Mucosa of gallbladder (tissue), 1 donor: ENCODE data around the gene ZNF408. TPM values are rescaled to one million over a fixed set of nuclear protein-coding genes. Genes with fewer than 3 reads are reported as not detected.

Experiments used
- DNase-seq: peaks from one replicate; pipeline ENCODE4 v3.0.0-alpha.2; 2020; ENCODE audit warnings: low spot score
- total RNA-seq: library from RNA; stranded (reverse); gene quantifications from one replicate; pipeline ENCODE4 v1.2.1, GENCODE V29; 2021
- donor health status: DM: no; HTN: no; CAD: no.

Gene ZNF408
- total RNA-seq, 1 donor from 2014 or later: 12.9 TPM

- no peak for DNase-seq
These were observed 27.3 kb downstream of the ZNF408 start for GRCh38 chr11:46727952-46728658.

- no peak for DNase-seq
These were observed 27.8 kb downstream of the ZNF408 start for GRCh38 chr11:46728659-46729040.

DNA sequence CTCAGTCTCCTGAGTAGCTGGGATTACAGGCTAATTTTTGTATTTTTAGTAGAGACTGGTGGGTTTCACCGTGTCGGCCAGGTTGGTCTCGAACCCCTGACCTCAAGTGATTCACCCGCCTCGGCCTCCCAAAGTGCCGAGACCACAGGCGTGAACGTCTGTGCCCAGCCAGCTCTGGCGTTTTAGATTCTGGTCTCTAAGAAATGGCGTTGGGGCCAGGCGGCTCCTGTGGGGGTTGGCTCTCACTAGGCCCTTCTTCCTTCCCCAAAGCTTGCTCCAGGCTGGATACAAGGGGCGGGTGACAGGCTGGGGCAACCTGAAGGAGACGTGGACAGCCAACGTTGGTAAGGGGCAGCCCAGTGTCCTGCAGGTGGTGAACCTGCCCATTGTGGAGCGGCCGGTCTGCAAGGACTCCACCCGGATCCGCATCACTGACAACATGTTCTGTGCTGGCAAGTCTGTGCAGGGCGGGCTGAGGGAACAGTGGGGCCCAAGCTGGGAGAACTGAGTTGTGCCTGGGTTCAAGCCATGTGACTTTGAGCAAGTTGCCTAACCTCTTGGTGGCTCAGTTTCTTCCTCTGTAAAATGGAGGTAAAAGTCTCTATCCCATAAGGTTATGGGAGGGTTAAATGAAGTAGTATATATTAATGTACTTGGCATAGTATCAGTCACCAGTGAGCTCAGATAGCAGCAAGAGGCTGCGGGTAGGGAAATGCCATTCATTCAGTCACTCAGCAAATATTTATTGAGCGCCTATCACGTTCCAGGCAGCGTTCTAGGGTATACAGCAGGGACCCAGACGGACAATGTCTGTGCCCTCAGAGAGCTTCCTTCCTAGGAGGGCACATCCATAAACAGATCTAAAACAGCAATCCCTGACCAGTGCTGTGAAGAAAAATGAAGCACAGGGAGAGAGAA, 28.5 kb downstream of the ZNF408 start:
- no peak for DNase-seq

DNA sequence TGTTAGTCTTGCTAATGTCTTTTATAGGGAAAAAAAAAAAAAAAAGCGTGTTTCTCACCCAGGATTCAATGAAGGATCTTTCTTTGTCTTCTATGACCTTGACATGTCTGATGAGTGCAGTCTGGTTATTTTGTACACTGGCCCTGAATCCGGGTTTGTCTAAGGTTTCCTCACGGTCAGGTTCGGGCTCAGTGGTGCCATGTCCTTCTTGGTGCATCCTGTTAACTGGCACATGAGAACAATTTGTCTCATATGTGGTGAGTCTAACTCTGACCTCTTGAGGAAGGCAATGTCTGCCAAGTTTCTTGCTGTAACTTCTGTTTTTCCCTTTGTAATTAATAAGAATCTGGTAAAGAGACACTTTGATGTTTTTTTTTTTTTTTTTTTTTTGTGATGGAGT, 30.7 kb downstream of the ZNF408 start:
- DNase-seq: no peak

DNA sequence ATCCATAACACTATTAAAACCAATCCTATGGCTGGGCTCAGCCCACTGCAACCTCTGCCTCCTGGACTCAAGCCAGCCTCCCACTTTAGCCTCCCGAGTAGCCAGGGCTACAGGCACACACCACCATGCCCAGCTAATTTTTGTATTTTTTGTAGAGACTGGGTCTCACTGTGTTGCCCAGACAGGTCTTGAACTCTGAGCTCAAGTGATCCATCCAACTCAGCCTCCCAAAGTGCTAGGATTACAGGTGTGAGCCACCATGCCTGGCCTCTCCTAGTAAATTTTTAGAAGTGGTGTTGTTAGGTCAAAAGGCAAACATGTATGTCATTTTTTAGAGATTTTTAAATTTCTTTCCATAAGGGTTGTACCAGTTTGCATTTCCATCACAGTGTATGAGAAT, 32.4 kb downstream of the ZNF408 start:
- DNase-seq: no peak

- DNase-seq: no peak
These were observed 35.3 kb downstream of the ZNF408 start for GRCh38 chr11:46736146-46736545.

DNA sequence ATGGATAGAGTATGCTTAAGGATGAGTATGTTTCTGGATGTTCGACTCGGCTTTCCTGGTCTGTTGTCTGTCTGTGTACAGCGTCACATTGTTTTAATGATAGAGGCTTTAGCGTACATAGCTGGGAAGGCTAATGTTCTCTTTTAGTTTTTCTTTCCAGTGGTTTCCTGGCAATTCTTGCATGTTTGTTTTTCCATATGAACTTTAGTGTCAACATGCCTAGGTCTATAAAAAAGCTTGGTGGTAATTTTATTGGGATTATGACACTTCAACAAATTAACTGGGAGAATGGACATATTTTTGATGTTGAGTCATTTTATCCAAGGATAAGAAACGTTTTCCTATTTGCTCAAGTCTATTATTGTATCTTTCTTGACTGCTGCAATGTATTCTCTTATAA, 35.8 kb downstream of the ZNF408 start:
- DNase-seq: no peak

GRCh38 chr11:46737699-46738098, 36.9 kb downstream of the ZNF408 start:
- no peak for DNase-seq

GRCh38 chr11:46738887-46739286, 38.1 kb downstream of the ZNF408 start:
- no peak for DNase-seq

- DNase-seq: no peak
These were observed 41.0 kb downstream of the ZNF408 start for GRCh38 chr11:46741600-46742484.

- no peak for DNase-seq
These were observed 42.2 kb downstream of the ZNF408 start for GRCh38 chr11:46743043-46743442.

- DNase-seq: no peak
These were observed 43.0 kb downstream of the ZNF408 start for GRCh38 chr11:46743693-46744339.

DNA sequence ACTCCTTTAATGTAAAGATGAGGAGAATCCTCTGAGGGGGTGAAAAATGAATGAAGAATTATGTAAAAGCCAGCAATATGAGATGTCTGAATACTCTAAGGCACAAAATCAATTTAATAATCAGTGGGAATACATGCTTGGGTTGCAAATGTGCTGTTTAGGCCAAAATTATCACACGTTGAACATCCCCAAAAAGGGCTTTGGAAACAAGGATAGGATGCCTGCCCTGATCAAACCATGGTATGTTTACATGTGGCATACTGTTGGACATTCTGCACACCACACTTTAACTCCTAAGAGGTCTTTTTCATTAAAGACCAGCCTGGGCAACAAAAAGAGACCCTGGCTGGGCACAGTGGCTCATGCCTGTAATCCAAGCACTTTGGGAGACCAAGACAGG, 44.5 kb downstream of the ZNF408 start:
- no peak for DNase-seq

- DNase-seq: no peak
These were observed 45.2 kb downstream of the ZNF408 start for GRCh38 chr11:46745995-46746394.

- DNase-seq: no peak
These were observed 46.3 kb downstream of the ZNF408 start for GRCh38 chr11:46747150-46747549.

Other genes with a start within 250 kb of the ZNF408 start
- gene AMBRA1, start 107.0 kb upstream of the ZNF408 start, total RNA-seq: 42.1 TPM
- gene HARBI1, start 83.8 kb upstream of the ZNF408 start, total RNA-seq: 4.7 TPM
- 91.0 TPM for gene ATG13, start 83.5 kb upstream of the ZNF408 start, total RNA-seq
- gene ARHGAP1, start 412 bp upstream of the ZNF408 start, total RNA-seq: 138 TPM
- gene F2, start 18.2 kb downstream of the ZNF408 start, total RNA-seq: 21.4 TPM
- 64.6 TPM for gene CKAP5, start 145.2 kb downstream of the ZNF408 start, total RNA-seq
- gene LRP4, start 217.5 kb downstream of the ZNF408 start, total RNA-seq: 14.5 TPM
- gene CSTPP1, start 235.7 kb downstream of the ZNF408 start, total RNA-seq: 39.1 TPM